Natural killer cell (primary cell): ENCODE data around the gene ARID1B. TPM values are rescaled to one million over a fixed set of nuclear protein-coding genes. Genes with fewer than 3 reads are reported as not detected.

ENCODE experiments used
- ATAC-seq, 3 donors: fragments of 150-1000 bp in 2 of 3; fragments of 200-7000 bp in 1 of 3; cut with Tn5 transposase; 1 replicate in 1 of 3; 2 replicates in 2 of 3; pipeline ENCODE4 v1.10.0; 2021; ENCODE audit warnings: mild to moderate bottlenecking in 2 of 3, moderate library complexity in 2 of 3
- DNase-seq, 2 donors: peaks; one replicate each; pipeline versions ENCODE4 v3.0.0 to v3.0.0-alpha.2; 2013 to 2021; ENCODE audit warnings: mixed read lengths in 1 of 2
- H3K27ac ChIP-seq: one replicate; pipeline ENCODE4 v1.5.1; 2013; ENCODE audit warnings: mild to moderate bottlenecking, low read length
- H3K27me3 ChIP-seq: one replicate; pipeline ENCODE4 v1.6.1; 2013; ENCODE audit warnings: low read length; ENCODE audit not compliant: control insufficient read depth, insufficient read depth
- H3K36me3 ChIP-seq: one replicate; pipeline ENCODE4 v1.6.1; 2013; ENCODE audit warnings: low read length; ENCODE audit not compliant: control insufficient read depth, insufficient read depth
- H3K4me1 ChIP-seq: one replicate; pipeline ENCODE4 v1.6.1; 2013; ENCODE audit warnings: low read length; ENCODE audit not compliant: control insufficient read depth, insufficient read depth
- H3K4me3 ChIP-seq: one replicate; pipeline ENCODE4 v1.5.1; 2013; ENCODE audit warnings: low read length
- H3K9me3 ChIP-seq: one replicate; pipeline ENCODE4 v1.6.1; 2013; ENCODE audit warnings: low read length; ENCODE audit not compliant: control insufficient read depth, insufficient read depth
- H3K27ac Mint-ChIP-seq, 2 donors: one replicate each; pipeline ENCODE4 v1.8.0; 2022; ENCODE audit warnings: mild to moderate bottlenecking in 2 of 2, mixed read lengths in 2 of 2, moderate library complexity in 1 of 2
- H3K27me3 Mint-ChIP-seq, 2 donors: one replicate each; pipeline ENCODE4 v1.8.0; 2022; ENCODE audit warnings: low read depth in 2 of 2, mixed read lengths in 2 of 2
- H3K36me3 Mint-ChIP-seq: one replicate; pipeline ENCODE4 v1.8.0; 2022; ENCODE audit warnings: mixed read lengths
- H3K4me1 Mint-ChIP-seq, 2 donors: one replicate each; pipeline ENCODE4 v1.8.0; 2022; ENCODE audit warnings: mixed read lengths in 2 of 2
- H3K4me3 Mint-ChIP-seq: one replicate; pipeline ENCODE4 v1.8.0; 2022; ENCODE audit warnings: mild to moderate bottlenecking, moderate library complexity, mixed read lengths
- H3K9me3 Mint-ChIP-seq, 2 donors: one replicate each; pipeline ENCODE4 v1.8.0; 2022; ENCODE audit warnings: mixed read lengths in 2 of 2
- CTCF ChIP-seq: fragments of 200-600 bp; IDR thresholded peaks from one replicate; pipeline ENCODE4 v1.8.0; 2022; ENCODE audit warnings: antibody characterized with exemption
- WGBS: methylation state at CpG from one replicate; pipeline ENCODE4 v1.1.7; 2013; ENCODE audit warnings: missing lambda C conversion rate; ENCODE audit not compliant: insufficient coverage; 5-methylcytosine and 5-hydroxymethylcytosine counted together
- intact Hi-C: fragments of 100-400 bp; cut with micrococcal nuclease; formaldehyde crosslinking; loops from one replicate; pipeline ENCODE4 v1.14.2; 2022
- total RNA-seq, 4 donors: library from RNA; stranded (reverse); fragments of 120-200 nt in 1 of 4; gene quantifications; one replicate each; pipeline versions ENCODE4 v1.2.3 to v1.2.4, GENCODE V29; 2013 to 2022

Gene ARID1B
- total RNA-seq, 3 donors from 2014 or later (not counting 1 experiment from before 2014, with no cell fraction given) = 180 to 201 (median 189) TPM

GRCh38 chr6:157148391-157149323 lies 371.5 kb downstream of the ARID1B start:
- peak overlapping the region; percentile 75 for H3K4me3 Mint-ChIP-seq
- 96% methylated on average over 25 of the region's 25 CpGs for WGBS
- TF ChIP-seq CTCF = no peak
- no peaks in the 10 kb centered on the region for H3K36me3 Mint-ChIP-seq
- Histone ChIP-seq H3K4me1 (peaks cover 33% of the 10 kb centered on the region), H3K4me3 (no peak overlapping the region), H3K9me3 (no peaks in the 10 kb centered on the region), H3K27ac (no peak overlapping the region), H3K27me3 (no peaks in the 10 kb centered on the region), H3K36me3 (peaks cover 18% of the 10 kb centered on the region)
- no peaks in the 10 kb centered on the region for H3K9me3 Mint-ChIP-seq
- ATAC-seq (no peak), DNase-seq (no peak)
- intact Hi-C loops = loop anchor here (5.0 to 10.0 kb wide), 2 partner anchors 389 to 1896 kb away; partner anchors contain the start of gene TAGAP
- H3K4me1 Mint-ChIP-seq = peaks cover 40 to 44% of the 10 kb centered on the region in 2 donors
- H3K27me3 Mint-ChIP-seq = no peaks in the 10 kb centered on the region
- peak overlapping the region; percentile 82 to 83 for H3K27ac Mint-ChIP-seq

GRCh38 chr6:157150076-157150475 lies 372.9 kb downstream of the ARID1B start:
- H3K4me3 ChIP-seq = no peak overlapping the region
- no peaks in the 10 kb centered on the region for H3K27me3 ChIP-seq
- H3K4me1 ChIP-seq = peaks cover 18% of the 10 kb centered on the region
- H3K27ac Mint-ChIP-seq = no peak overlapping the region
- intact Hi-C loops = no loop called here
- no peaks in the 10 kb centered on the region for H3K9me3 ChIP-seq
- no peak for TF ChIP-seq CTCF
- no peak overlapping the region for H3K27ac ChIP-seq
- no peaks in the 10 kb centered on the region for H3K9me3 Mint-ChIP-seq
- H3K4me1 Mint-ChIP-seq = peaks cover 31 to 35% of the 10 kb centered on the region in 2 donors
- ATAC-seq (no peak), DNase-seq (no peak)
- no peaks in the 10 kb centered on the region for H3K36me3 Mint-ChIP-seq
- peaks cover 25% of the 10 kb centered on the region for H3K36me3 ChIP-seq
- H3K4me3 Mint-ChIP-seq = no peak overlapping the region
- 95% methylated on average over 6 of the region's 6 CpGs for WGBS
- H3K27me3 Mint-ChIP-seq = no peaks in the 10 kb centered on the region

- H3K4me3 Mint-ChIP-seq = no peak overlapping the region
- H3K27me3 Mint-ChIP-seq = no peaks in the 10 kb centered on the region
- Histone ChIP-seq H3K4me3 (no peak overlapping the region), H3K27ac (no peak overlapping the region), H3K9me3 (no peaks in the 10 kb centered on the region), H3K36me3 (peaks cover 27% of the 10 kb centered on the region), H3K27me3 (no peaks in the 10 kb centered on the region), H3K4me1 (peaks cover 9% of the 10 kb centered on the region)
- intact Hi-C loops = no loop called here
- peaks cover 21 to 30% of the 10 kb centered on the region in 2 donors for H3K4me1 Mint-ChIP-seq
- ATAC-seq (no peak), DNase-seq (no peak)
- H3K36me3 Mint-ChIP-seq = no peaks in the 10 kb centered on the region
- H3K27ac Mint-ChIP-seq = no peak overlapping the region
- TF ChIP-seq CTCF = no peak
- no peaks in the 10 kb centered on the region for H3K9me3 Mint-ChIP-seq
- 93% methylated on average over 11 of the region's 11 CpGs for WGBS
Observed at GRCh38 chr6:157151029-157151428, 373.9 kb downstream of the ARID1B start.
